IPS-20b (cell line): Measurements from ENCODE around the gene MTFR2.
A peak's percentile ranks its signal among the peaks of the same experiment; 100 is the strongest.

Experiments used
- H3K27ac ChIP-seq: one replicate; pipeline ENCODE4 v1.5.1; 2013; ENCODE audit warnings: low read length
- H3K27me3 ChIP-seq: 2 replicates; pipeline ENCODE4 v1.6.1; 2013; ENCODE audit warnings: mild to moderate bottlenecking, low read length, inconsistent platforms; ENCODE audit not compliant: insufficient read depth
- H3K36me3 ChIP-seq: 2 replicates; pipeline ENCODE4 v1.6.1; 2013; ENCODE audit warnings: low read depth, mild to moderate bottlenecking, inconsistent platforms, low read length, moderate library complexity; ENCODE audit not compliant: insufficient read depth
- H3K4me1 ChIP-seq: 2 replicates; pipeline ENCODE4 v1.6.1; 2013; ENCODE audit warnings: mild to moderate bottlenecking, control low read depth, inconsistent platforms, low read length, moderate library complexity; ENCODE audit not compliant: insufficient read depth
- H3K4me3 ChIP-seq: 2 replicates; pipeline ENCODE4 v1.5.1; 2013; ENCODE audit warnings: mild to moderate bottlenecking, low read length, inconsistent platforms
- H3K9ac ChIP-seq: 2 replicates; pipeline ENCODE4 v1.6.1; 2013; ENCODE audit warnings: low read depth, mild to moderate bottlenecking, inconsistent platforms, low read length, moderate library complexity
- H3K9me3 ChIP-seq: 2 replicates; pipeline ENCODE4 v1.6.1; 2013; ENCODE audit warnings: mild to moderate bottlenecking, low read depth, low read length, inconsistent platforms; ENCODE audit not compliant: insufficient read depth

Gene MTFR2

DNA sequence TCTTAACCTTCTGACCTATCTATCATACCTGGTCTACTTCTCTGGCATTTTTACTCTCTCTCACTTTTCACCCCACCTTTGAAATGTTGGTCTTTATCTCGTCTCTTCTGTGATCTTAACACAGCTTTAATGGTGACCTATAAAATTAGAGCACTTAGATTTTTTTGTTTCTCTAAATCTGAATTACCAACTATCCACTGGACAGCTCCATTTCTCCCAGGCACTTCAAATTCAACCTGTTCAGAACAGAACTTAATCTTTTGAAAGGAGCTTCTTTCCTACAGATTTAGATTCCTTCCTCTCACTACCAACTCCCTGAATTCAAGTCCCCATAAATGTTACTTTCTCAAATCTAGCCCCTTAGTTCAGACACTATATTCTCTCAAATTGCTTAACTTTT lies 15.0 kb upstream of the MTFR2 start:
- Histone ChIP-seq H3K4me1 (no peaks in the 10 kb centered on the region), H3K36me3 (peaks cover 100% of the 10 kb centered on the region), H3K4me3 (no peak overlapping the region), H3K27ac (no peak overlapping the region), H3K9ac (no peak overlapping the region), H3K9me3 (no peaks in the 10 kb centered on the region), H3K27me3 (no peaks in the 10 kb centered on the region)

DNA sequence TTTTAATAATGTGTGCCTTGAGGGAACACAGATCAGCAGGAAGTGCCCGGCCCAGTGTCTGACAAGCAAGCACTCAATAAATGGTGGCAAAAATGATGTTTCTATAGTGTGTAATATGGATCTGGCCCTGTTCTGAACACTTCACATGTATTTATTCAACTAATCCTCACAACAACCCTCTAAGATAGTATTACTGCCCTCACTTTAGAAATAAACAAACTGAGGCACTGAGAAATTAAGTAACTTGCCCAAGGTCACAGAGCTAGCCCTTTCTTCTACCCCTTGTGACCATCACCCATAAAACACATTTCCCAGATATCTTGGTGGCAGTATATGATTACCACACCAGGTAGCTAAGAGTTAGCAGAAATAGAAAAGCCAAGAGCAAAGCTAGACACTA lies 12.8 kb upstream of the MTFR2 start:
- no peaks in the 10 kb centered on the region for H3K9me3 ChIP-seq
- peaks cover 100% of the 10 kb centered on the region for H3K36me3 ChIP-seq
- H3K4me1 ChIP-seq = no peaks in the 10 kb centered on the region
- H3K27ac ChIP-seq = no peak overlapping the region
- H3K4me3 ChIP-seq = no peak overlapping the region
- no peak overlapping the region for H3K9ac ChIP-seq
- H3K27me3 ChIP-seq = no peaks in the 10 kb centered on the region

DNA sequence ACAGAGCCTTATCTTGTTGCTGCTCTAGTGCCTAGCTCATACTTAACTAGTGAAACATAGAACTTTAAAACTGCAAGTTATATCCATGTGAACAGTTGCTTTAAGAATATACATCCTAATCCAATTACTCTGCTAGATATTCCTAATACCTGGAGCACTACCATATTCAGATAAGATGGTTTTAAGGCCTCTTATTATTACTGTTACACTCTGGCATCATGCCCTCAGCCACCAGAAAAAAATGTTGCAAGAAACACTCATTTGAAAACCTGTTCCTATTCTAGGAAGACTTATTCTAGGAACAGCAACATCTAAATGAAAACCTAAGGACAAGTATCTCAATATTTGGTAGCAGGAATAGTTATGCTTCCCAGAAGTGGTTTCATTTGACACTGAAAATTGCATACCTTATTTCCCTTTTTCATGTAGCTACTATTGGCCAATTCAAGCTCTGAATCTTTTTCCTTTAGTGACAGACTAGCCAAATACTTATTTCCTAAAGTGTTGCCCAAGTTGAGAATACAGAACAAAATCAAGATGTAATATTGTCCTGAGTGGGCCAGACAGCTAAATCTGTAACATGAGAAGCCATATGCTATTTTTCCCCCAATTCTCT lies 4.8 kb upstream of the MTFR2 start:
- Histone ChIP-seq H3K9ac (no peak overlapping the region), H3K9me3 (no peaks in the 10 kb centered on the region), H3K4me3 (no peak overlapping the region), H3K27ac (no peak overlapping the region), H3K36me3 (peaks cover 34% of the 10 kb centered on the region), H3K27me3 (no peaks in the 10 kb centered on the region), H3K4me1 (no peaks in the 10 kb centered on the region)

DNA sequence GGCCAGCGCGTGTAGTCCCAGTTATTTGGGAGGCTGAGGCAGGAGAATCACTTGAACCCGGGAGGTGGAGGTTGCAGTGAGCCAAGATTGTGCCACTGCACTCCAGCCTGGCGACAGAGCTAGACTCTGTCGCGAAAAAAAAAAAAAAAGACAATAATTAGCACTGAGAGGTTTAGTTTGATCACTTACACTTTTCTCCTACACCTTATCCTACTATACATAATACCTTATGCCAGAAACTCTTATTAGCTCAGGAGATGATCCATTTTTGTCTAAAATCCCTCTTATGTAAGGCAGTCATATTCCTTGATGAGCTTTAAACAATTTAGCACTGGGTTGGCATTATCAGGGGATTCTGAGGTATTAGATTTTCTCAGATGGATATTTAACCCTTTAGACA lies 3.6 kb upstream of the MTFR2 start:
- Histone ChIP-seq H3K36me3 (peaks cover 22% of the 10 kb centered on the region), H3K4me1 (no peaks in the 10 kb centered on the region), H3K27ac (no peak overlapping the region), H3K9ac (no peak overlapping the region), H3K27me3 (no peaks in the 10 kb centered on the region), H3K4me3 (no peak overlapping the region), H3K9me3 (no peaks in the 10 kb centered on the region)

DNA sequence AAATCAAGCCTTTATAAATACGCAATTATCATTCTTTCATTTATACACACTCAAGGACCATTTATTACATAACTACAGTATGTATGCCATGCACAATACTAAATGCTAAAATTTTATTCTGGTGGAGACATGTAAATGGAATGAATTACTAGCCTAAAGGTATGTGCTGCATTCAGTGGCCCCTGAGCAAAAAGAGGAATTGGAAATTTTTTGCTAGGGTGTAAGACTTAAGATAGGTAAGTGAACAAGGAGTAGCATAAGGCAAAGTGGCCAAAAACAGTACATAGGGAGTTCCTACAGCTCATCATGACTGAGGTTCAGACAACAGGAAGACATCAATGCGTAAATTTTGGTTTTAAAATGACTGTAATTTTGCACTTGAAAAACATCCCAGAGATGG lies 2.3 kb upstream of the MTFR2 start:
- H3K9me3 ChIP-seq = no peaks in the 10 kb centered on the region
- H3K27me3 ChIP-seq = no peaks in the 10 kb centered on the region
- no peak overlapping the region for H3K27ac ChIP-seq
- H3K4me3 ChIP-seq = no peak overlapping the region
- peaks cover 9% of the 10 kb centered on the region for H3K36me3 ChIP-seq
- H3K4me1 ChIP-seq = no peaks in the 10 kb centered on the region
- H3K9ac ChIP-seq = no peak overlapping the region

DNA sequence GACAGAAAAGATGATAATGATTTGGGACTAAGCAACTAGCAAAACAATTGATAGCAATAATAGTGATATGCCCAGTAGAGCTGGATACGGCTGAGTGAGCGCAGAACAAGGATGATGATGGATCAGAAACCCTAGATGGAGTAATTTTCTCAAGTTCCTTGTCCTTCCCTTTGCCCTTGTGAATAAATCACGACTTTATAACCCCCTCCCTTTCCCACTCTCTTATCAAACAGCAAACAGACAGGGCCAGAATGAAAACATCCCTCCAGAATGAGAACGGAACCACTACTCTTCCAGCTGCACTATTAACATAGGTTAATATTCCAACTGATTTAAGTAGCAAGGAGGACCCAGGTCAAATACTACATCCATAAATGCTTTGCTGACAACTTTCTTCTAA lies 1.3 kb upstream of the MTFR2 start:
- peak overlapping the region; percentile 82 for H3K4me3 ChIP-seq
- no peaks in the 10 kb centered on the region for H3K36me3 ChIP-seq
- no peaks in the 10 kb centered on the region for H3K4me1 ChIP-seq
- no peak overlapping the region for H3K9ac ChIP-seq
- H3K27me3 ChIP-seq = no peaks in the 10 kb centered on the region
- H3K9me3 ChIP-seq = no peaks in the 10 kb centered on the region
- H3K27ac ChIP-seq = no peak overlapping the region

DNA sequence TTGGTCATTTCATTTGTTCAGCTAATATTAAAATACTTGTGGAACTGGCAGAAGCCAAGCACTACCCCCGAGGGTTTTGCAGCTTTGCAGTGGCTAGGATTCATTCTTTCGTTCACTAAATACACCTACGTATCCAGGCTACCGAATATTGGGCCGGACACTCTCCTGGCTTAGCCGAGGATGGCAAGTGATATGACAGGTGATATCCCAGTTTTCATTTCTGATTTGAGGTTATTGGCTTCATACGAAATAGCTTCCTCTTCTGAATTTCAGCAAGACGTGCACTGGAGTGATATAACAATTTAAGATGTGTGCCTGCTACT lies 536 bp upstream of the MTFR2 start:
- H3K36me3 ChIP-seq = no peaks in the 10 kb centered on the region
- H3K4me3 ChIP-seq = peak overlapping the region; percentile 82
- H3K9me3 ChIP-seq = no peaks in the 10 kb centered on the region
- H3K27ac ChIP-seq = no peak overlapping the region
- no peaks in the 10 kb centered on the region for H3K27me3 ChIP-seq
- H3K9ac ChIP-seq = peak overlapping the region; percentile 80
- H3K4me1 ChIP-seq = no peaks in the 10 kb centered on the region

DNA sequence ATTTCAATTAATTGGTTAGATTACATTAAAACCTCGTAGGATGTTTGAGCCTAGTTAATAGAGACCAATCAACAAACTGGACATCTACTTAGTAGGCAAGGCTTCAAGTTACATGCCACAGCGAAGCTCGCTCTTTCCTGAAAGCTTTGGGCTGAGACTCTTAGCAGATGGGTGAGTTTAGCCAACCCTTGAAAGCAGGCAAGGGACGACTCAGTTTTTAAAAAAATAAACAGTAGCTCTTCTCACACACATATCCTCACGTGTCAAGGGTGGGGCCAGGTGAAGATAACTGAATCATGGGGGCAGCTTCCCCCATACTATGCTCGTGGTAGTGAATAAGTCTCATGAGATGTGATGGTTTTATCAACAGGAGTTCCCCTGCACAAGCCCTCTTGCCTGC lies 775 bp downstream of the MTFR2 start:
- Histone ChIP-seq H3K27ac (no peak overlapping the region), H3K36me3 (peaks cover 3% of the 10 kb centered on the region; the same call in 1 of the 2 replicates), H3K9ac (peak overlapping the region; percentile 70; the same call in 1 of the 2 replicates), H3K4me1 (no peaks in the 10 kb centered on the region), H3K9me3 (no peaks in the 10 kb centered on the region), H3K27me3 (no peaks in the 10 kb centered on the region), H3K4me3 (peak overlapping the region; percentile 82)

DNA sequence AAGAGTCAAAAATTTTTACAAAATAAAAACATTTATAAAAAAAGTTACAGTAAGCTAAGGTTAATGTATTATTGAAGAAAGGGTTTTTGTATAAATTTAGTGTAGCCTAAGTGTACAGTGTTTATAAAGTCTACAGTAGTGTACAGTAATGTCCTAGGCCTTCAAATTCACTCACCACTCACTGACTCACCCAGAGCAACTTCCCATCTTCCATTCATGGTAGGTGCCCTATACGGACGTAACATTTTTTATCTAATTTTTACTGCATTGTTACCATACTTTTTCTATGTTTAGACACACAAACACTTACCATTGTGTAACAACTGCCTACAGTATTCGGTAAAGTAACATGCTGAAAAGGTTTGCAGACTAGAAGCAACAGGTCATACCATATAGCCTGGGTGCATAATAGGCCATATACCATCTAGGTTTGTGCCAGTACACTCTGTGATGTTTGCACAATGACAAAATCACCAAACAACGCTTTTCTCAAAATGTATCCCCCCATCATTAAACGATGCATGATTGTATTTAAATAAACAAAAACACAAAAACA lies 6.0 kb downstream of the MTFR2 start:
- Histone ChIP-seq H3K4me1 (no peaks in the 10 kb centered on the region), H3K27ac (no peak overlapping the region), H3K9ac (no peak overlapping the region), H3K9me3 (no peaks in the 10 kb centered on the region), H3K27me3 (no peaks in the 10 kb centered on the region), H3K36me3 (peaks cover 33% of the 10 kb centered on the region), H3K4me3 (no peak overlapping the region)

DNA sequence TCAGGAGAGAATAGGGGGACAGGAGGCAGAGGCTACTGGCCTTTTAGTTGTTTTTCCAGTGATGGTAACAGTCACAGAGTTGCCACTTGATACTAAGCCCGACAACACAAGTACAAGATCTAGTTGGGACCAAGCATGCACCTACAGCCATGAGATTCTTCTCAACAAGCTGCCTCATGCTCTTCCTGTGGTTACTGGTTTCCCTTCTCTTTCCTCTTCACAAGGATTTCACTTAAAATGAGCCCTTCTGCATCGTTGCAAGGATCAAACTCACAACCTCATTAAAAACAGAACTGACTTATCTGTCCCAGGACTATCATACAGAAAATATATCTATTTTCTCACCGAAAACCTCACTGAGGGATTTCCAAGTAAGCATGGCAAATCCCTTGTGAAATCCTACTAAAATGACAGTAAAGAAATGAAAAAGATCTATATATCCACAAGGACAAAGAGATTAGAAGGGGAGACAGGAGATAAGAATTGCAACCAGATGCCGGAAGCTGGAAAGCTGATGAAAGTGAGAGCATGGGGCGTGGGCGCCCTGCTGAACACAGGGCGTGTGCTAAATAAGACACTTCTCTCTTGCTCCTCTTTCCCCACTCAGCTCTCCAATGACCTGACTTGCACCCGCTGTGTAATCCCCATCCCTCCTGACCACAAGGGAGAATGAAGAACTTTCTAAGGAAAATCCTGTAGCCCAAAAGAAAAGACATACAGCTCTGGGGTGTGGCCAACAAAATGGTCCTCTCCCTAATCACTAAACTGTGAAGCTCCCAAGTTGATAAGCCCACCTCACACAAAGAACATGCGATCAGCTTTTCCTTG lies 13.4 kb downstream of the MTFR2 start:
- Histone ChIP-seq H3K9me3 (no peaks in the 10 kb centered on the region), H3K4me3 (no peak overlapping the region), H3K27me3 (no peaks in the 10 kb centered on the region), H3K9ac (no peak overlapping the region), H3K4me1 (no peaks in the 10 kb centered on the region), H3K27ac (no peak overlapping the region), H3K36me3 (peaks cover 24% of the 10 kb centered on the region)

DNA sequence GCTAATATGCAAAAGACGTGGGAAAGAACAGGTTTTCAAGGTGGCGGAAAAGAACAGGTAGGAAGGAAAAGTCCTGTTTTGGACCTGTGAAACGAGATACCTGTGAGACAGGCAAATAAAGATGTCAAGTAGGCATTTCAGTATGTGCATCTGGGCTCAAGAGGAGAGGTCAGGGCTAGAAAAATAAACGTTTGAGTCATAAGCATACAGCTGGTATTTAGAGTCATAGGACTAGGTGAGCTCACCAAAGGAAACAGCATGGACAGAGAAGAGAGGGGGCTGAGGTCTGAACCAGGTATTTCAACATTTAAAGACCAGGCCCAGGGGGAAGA lies 14.9 kb downstream of the MTFR2 start:
- Histone ChIP-seq H3K9ac (no peak overlapping the region), H3K27ac (no peak overlapping the region), H3K4me1 (no peaks in the 10 kb centered on the region), H3K4me3 (no peak overlapping the region), H3K9me3 (no peaks in the 10 kb centered on the region), H3K27me3 (no peaks in the 10 kb centered on the region), H3K36me3 (peaks cover 18% of the 10 kb centered on the region)

DNA sequence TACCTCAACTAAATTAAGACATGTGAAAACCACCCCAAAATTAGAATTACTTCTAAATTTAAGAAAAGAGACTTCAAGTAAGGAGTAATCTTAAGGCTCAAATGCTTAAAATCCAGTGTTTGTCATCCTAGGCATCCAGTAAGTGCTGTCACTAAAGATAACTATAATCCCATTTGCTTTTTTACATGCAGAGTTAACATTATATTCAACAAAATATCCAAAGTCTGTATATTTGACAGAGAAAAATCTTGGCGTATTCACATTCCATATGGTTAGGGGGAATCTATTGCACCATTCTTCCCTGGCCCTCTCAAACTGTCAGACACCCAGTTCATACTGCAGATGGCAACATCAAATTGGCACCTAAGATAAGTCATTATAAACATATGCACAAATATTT lies 17.4 kb downstream of the MTFR2 start:
- Histone ChIP-seq H3K9me3 (no peaks in the 10 kb centered on the region), H3K4me3 (no peak overlapping the region), H3K36me3 (0 out of 2 replicates have a peak, but pooled peaks cover 4% of the 10 kb centered on the region), H3K9ac (no peak overlapping the region), H3K27ac (no peak overlapping the region), H3K4me1 (no peaks in the 10 kb centered on the region), H3K27me3 (no peaks in the 10 kb centered on the region)
